H9 (cell line): ENCODE data around the gene USP6NL. TPM values are rescaled to one million over a fixed set of nuclear protein-coding genes. Genes with fewer than 3 reads are reported as not detected.

ENCODE experiments used
- DNase-seq: peaks from one replicate; pipeline ENCODE4 v3.0.0-alpha.2; 2017
- H2AFZ ChIP-seq: one replicate; pipeline ENCODE4 v1.6.1; 2013; ENCODE audit warnings: mild to moderate bottlenecking, low read length, control low read depth, moderate library complexity
- H2AK5ac ChIP-seq: 2 replicates; pipeline ENCODE4 v1.6.1; 2013; ENCODE audit warnings: low read length, control low read depth, mixed read lengths; ENCODE audit not compliant: insufficient read length
- H2BK120ac ChIP-seq: one replicate; pipeline ENCODE4 v1.6.1; 2013; ENCODE audit warnings: low read depth, mild to moderate bottlenecking, low read length, control low read depth, inconsistent platforms; ENCODE audit not compliant: poor library complexity, severe bottlenecking
- H2BK12ac ChIP-seq: 2 replicates; pipeline ENCODE4 v1.6.1; 2013; ENCODE audit warnings: low read length, control low read depth, mixed read lengths, low read depth; ENCODE audit not compliant: insufficient read length
- H2BK15ac ChIP-seq: 2 replicates; pipeline ENCODE4 v1.6.1; 2013; ENCODE audit warnings: low read depth, low read length, control low read depth
- H2BK20ac ChIP-seq: one replicate; pipeline ENCODE4 v1.6.1; 2013; ENCODE audit warnings: low read depth, mild to moderate bottlenecking, low read length, control low read depth, inconsistent platforms; ENCODE audit not compliant: poor library complexity, severe bottlenecking
- H2BK5ac ChIP-seq: 2 replicates; pipeline ENCODE4 v1.6.1; 2013; ENCODE audit warnings: low read length, control low read depth, mixed read lengths; ENCODE audit not compliant: insufficient read length
- H3K14ac ChIP-seq: 2 replicates; pipeline ENCODE4 v1.6.1; 2013; ENCODE audit warnings: low read length, control low read depth; ENCODE audit not compliant: insufficient read depth
- H3K18ac ChIP-seq: 2 replicates; pipeline ENCODE4 v1.6.1; 2013; ENCODE audit warnings: low read depth, mild to moderate bottlenecking, mixed read lengths, low read length, control low read depth; ENCODE audit not compliant: insufficient read length
- H3K23ac ChIP-seq: 2 replicates; pipeline ENCODE4 v1.6.1; 2013; ENCODE audit warnings: low read length, control low read depth, mixed read lengths, low read depth; ENCODE audit not compliant: insufficient read length
- H3K23me2 ChIP-seq: 2 replicates; pipeline ENCODE4 v1.6.1; 2013; ENCODE audit warnings: low read depth, mild to moderate bottlenecking, mixed read lengths, low read length, control low read depth; ENCODE audit not compliant: insufficient read length, poor library complexity, severe bottlenecking
- H3K27ac ChIP-seq: 2 replicates; pipeline ENCODE4 v1.5.1; 2013; ENCODE audit warnings: low read length, control low read depth, mixed read lengths, low read depth; ENCODE audit not compliant: insufficient read length
- H3K27me3 ChIP-seq: 2 replicates; pipeline ENCODE4 v1.6.1; 2013; ENCODE audit warnings: low read length, control low read depth, inconsistent platforms; ENCODE audit not compliant: insufficient read depth
- H3K4ac ChIP-seq: 2 replicates; pipeline ENCODE4 v1.6.1; 2013; ENCODE audit warnings: low read depth, mild to moderate bottlenecking, control low read depth, inconsistent platforms, low read length, moderate library complexity
- H3K4me1 ChIP-seq: 2 replicates; pipeline ENCODE4 v1.6.1; 2013; ENCODE audit warnings: low read length, control low read depth, inconsistent platforms; ENCODE audit not compliant: insufficient read depth
- H3K4me2 ChIP-seq: 2 replicates; pipeline ENCODE4 v1.6.1; 2013; ENCODE audit warnings: low read length, control low read depth, mixed read lengths; ENCODE audit not compliant: insufficient read length, insufficient read depth
- H3K56ac ChIP-seq: 2 replicates; pipeline ENCODE4 v1.6.1; 2013; ENCODE audit warnings: low read depth, mild to moderate bottlenecking, mixed read lengths, low read length, control low read depth; ENCODE audit not compliant: insufficient read length
- H3K79me1 ChIP-seq: 2 replicates; pipeline ENCODE4 v1.6.1; 2013; ENCODE audit warnings: low read depth, mild to moderate bottlenecking, moderate library complexity, low read length, control low read depth, inconsistent platforms; ENCODE audit not compliant: insufficient read depth, poor library complexity, severe bottlenecking
- H3K79me2 ChIP-seq: 2 replicates; pipeline ENCODE4 v1.6.1; 2013; ENCODE audit warnings: low read length, control low read depth, inconsistent platforms; ENCODE audit not compliant: insufficient read depth
- H3K9ac ChIP-seq: 2 replicates; pipeline ENCODE4 v1.6.1; 2013; ENCODE audit warnings: low read length, control low read depth, mixed read lengths; ENCODE audit not compliant: insufficient read length; ENCODE audit errors: extremely low read depth
- H3K9me3 ChIP-seq: one replicate; pipeline ENCODE4 v1.6.1; 2013; ENCODE audit warnings: low read depth, low read length, inconsistent platforms; ENCODE audit not compliant: control insufficient read depth
- H3T11ph ChIP-seq: one replicate; pipeline ENCODE4 v1.6.1; 2013; ENCODE audit warnings: mild to moderate bottlenecking, low read length, control low read depth, inconsistent platforms
- H4K20me1 ChIP-seq: one replicate; pipeline ENCODE4 v1.6.1; 2013; ENCODE audit not compliant: control insufficient read depth, insufficient read length, insufficient read depth
- H4K5ac ChIP-seq: 2 replicates; pipeline ENCODE4 v1.6.1; 2013; ENCODE audit warnings: low read depth, mild to moderate bottlenecking, mixed read lengths, low read length, control low read depth; ENCODE audit not compliant: insufficient read length
- H4K8ac ChIP-seq: replicated peaks from 2 replicates; pipeline ENCODE4 v1.6.1; 2013; ENCODE audit warnings: low read length, control low read depth, mixed read lengths, low read depth; ENCODE audit not compliant: insufficient read length
- H4K91ac ChIP-seq: 2 replicates; pipeline ENCODE4 v1.6.1; 2013; ENCODE audit warnings: low read depth, mild to moderate bottlenecking, moderate library complexity, mixed read lengths, low read length, control low read depth; ENCODE audit not compliant: insufficient read length
- H3K27ac Mint-ChIP-seq, 3 experiments: 2 replicates in 2 of 3; 3 replicates in 1 of 3; pipeline ENCODE4 v1.8.0; 2020 to 2021; ENCODE audit warnings: mixed read lengths in 3 of 3, mild to moderate bottlenecking in 1 of 3, moderate library complexity in 1 of 3
- H3K27me3 Mint-ChIP-seq: 2 replicates; pipeline ENCODE4 v1.8.0; 2021; ENCODE audit warnings: low read depth, mild to moderate bottlenecking, moderate library complexity, mixed read lengths
- H3K36me3 Mint-ChIP-seq, 3 experiments: 2 replicates in 2 of 3; 3 replicates in 1 of 3; pipeline ENCODE4 v1.8.0; 2020 to 2021; ENCODE audit warnings: low read depth in 3 of 3, mixed read lengths in 3 of 3; ENCODE audit not compliant: insufficient read depth in 1 of 3
- H3K4me1 Mint-ChIP-seq, 2 experiments: 2 replicates each; pipeline ENCODE4 v1.8.0; 2020; ENCODE audit warnings: mixed read lengths in 2 of 2
- H3K4me3 Mint-ChIP-seq, 2 experiments: 2 replicates in 1 of 2; 3 replicates in 1 of 2; pipeline ENCODE4 v1.8.0; 2020 to 2021; ENCODE audit warnings: mild to moderate bottlenecking in 2 of 2, mixed read lengths in 2 of 2, moderate library complexity in 1 of 2
- H3K9me3 Mint-ChIP-seq, 2 experiments: 2 replicates in 1 of 2; 3 replicates in 1 of 2; pipeline ENCODE4 v1.8.0; 2020; ENCODE audit warnings: mild to moderate bottlenecking in 2 of 2, mixed read lengths in 2 of 2, moderate library complexity in 1 of 2
- CTCF ChIP-seq: fragments of 200-600 bp; sonication (generic); conservative IDR thresholded peaks from 3 replicates; pipeline ENCODE4 v1.8.0; 2021; ENCODE audit warnings: antibody characterized with exemption, mild to moderate bottlenecking
- WGBS: extraction: QIAGEN DNeasy Blood & Tissue Kit; methylation state at CpG from one replicate; pipeline ENCODE4 v1.1.7; 2013; ENCODE audit warnings: missing lambda C conversion rate, low lambda C conversion rate, mixed read lengths; ENCODE audit not compliant: insufficient read length; ENCODE audit errors: extremely low coverage; 5-methylcytosine and 5-hydroxymethylcytosine counted together
- total RNA-seq: library from RNA; stranded (reverse); gene quantifications from 2 replicates; pipeline ENCODE4 v1.2.1, GENCODE V29; 2021

Gene USP6NL
- total RNA-seq, 1 experiment from 2014 or later = 28.3 TPM

- Histone ChIP-seq H2AFZ (no peak overlapping the region), H3K56ac (no peak overlapping the region), H2BK15ac (no peak overlapping the region), H3K18ac (no peak overlapping the region), H2BK5ac (no peak overlapping the region), H3K4ac (no peak overlapping the region), H2BK20ac (no peak overlapping the region), H3K9ac (no peak overlapping the region), H3K4me2 (no peak overlapping the region), H3K14ac (no peak overlapping the region), H3K9me3 (no peaks in the 10 kb centered on the region), H3K27me3 (no peaks in the 10 kb centered on the region), H3T11ph (no peak overlapping the region), H3K79me2 (peaks cover 24% of the 10 kb centered on the region; the same call in 1 of the 2 replicates), H2BK120ac (no peak overlapping the region), H4K5ac (no peak overlapping the region), H3K23me2 (no peaks in the 10 kb centered on the region), H3K27ac (no peak overlapping the region), H3K23ac (no peak overlapping the region), H4K8ac (no peak overlapping the region), H2BK12ac (no peak overlapping the region), H3K4me1 (peaks cover 4% of the 10 kb centered on the region; the same call in 1 of the 2 replicates), H4K20me1 (no peaks in the 10 kb centered on the region), H3K79me1 (peaks cover 5% of the 10 kb centered on the region), H2AK5ac (no peak overlapping the region), H4K91ac (no peak overlapping the region)
- H3K4me3 Mint-ChIP-seq = no peak overlapping the region
- H3K27me3 Mint-ChIP-seq = no peaks in the 10 kb centered on the region
- peaks cover 27 to 37% of the 10 kb centered on the region in 2 experiments for H3K4me1 Mint-ChIP-seq
- H3K36me3 Mint-ChIP-seq = peaks cover 2 to 15% (median 5%) of the 10 kb centered on the region in 3 experiments; a peak in 5 of 7 replicates
- no CpG with 5 or more reads among the region's 3 CpGs for WGBS
- no peaks in the 10 kb centered on the region for H3K9me3 Mint-ChIP-seq
- no peak overlapping the region for H3K27ac Mint-ChIP-seq
- no peak for TF ChIP-seq CTCF
- no peak for DNase-seq
Observed at GRCh38 chr10:11600280-11600679, 11.2 kb downstream of the USP6NL start.
